SJSA1 (cell line): ENCODE data around the gene NRROS. TPM values are rescaled to one million over a fixed set of nuclear protein-coding genes. Genes with fewer than 3 reads are reported as not detected.
A peak's percentile ranks its signal among the peaks of the same experiment; 100 is the strongest.

Experiments
- DNase-seq, 2 experiments: peaks; one replicate each; pipeline ENCODE4 v3.0.0-alpha.2; 2015 to 2020; ENCODE audit warnings: low spot score in 2 of 2, low read depth in 1 of 2
- H3K27ac ChIP-seq: fragments of 250-450 bp; sonication (Bioruptor Pico); 2 replicates; pipeline ENCODE4 v1.5.1; 2020; ENCODE audit warnings: mild to moderate bottlenecking, moderate library complexity
- H3K27me3 ChIP-seq: fragments of 250-450 bp; sonication (Bioruptor Pico); replicated peaks from 2 replicates; pipeline ENCODE4 v1.5.1; 2020; ENCODE audit warnings: mild to moderate bottlenecking, moderate library complexity
- H3K36me3 ChIP-seq: fragments of 250-450 bp; sonication (Bioruptor Pico); 2 replicates; pipeline ENCODE4 v1.5.1; 2020; ENCODE audit warnings: mild to moderate bottlenecking
- H3K4me1 ChIP-seq: fragments of 250-450 bp; sonication (Bioruptor Pico); replicated peaks from 2 replicates; pipeline ENCODE4 v1.6.1; 2021; ENCODE audit warnings: mild to moderate bottlenecking
- H3K4me3 ChIP-seq: fragments of 250-450 bp; sonication (Bioruptor Pico); 2 replicates; pipeline ENCODE4 v1.5.1; 2020; ENCODE audit warnings: mild to moderate bottlenecking
- H3K9me3 ChIP-seq: fragments of 250-450 bp; sonication (Bioruptor Pico); replicated peaks from 2 replicates; pipeline ENCODE4 v1.5.1; 2020; ENCODE audit warnings: mild to moderate bottlenecking
- total RNA-seq: library from RNA; depleted of rRNA; stranded (reverse); fragments of >200 nt; shearing (Covaris generic); gene quantifications from 2 replicates; pipeline ENCODE4 v1.2.3, GENCODE V29; 2014

Gene NRROS
- total RNA-seq, 1 experiment from 2014 or later, result 0.11 TPM

DNA sequence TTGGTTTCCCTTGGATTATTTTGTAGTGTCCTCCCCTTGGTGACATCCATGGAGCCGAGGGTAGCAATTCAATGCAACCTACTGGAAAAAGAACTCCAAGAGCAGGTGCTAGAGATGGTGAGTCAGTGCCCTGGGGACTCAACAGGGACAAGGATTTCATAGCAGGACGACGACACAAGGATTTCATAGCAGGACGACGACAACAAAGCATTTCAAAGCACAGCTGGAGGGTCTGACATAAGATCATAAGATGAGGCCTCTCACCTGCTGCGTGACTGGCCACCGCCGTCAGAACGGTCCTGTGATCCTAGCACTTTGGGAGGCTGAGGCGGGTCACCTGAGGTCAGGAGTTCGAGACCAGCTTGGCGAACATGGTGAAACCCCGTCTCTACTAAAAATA is 22.5 kb downstream of the NRROS start:
- H3K27ac ChIP-seq, result no peak overlapping the region
- no peaks in the 10 kb centered on the region for H3K36me3 ChIP-seq
- H3K27me3 ChIP-seq, result 0 out of 2 replicates have a peak, but pooled peaks cover 5% of the 10 kb centered on the region
- DNase-seq, result no peak
- H3K9me3 ChIP-seq, result no peaks in the 10 kb centered on the region
- H3K4me3 ChIP-seq, result no peak overlapping the region
- H3K4me1 ChIP-seq, result no peaks in the 10 kb centered on the region

DNA sequence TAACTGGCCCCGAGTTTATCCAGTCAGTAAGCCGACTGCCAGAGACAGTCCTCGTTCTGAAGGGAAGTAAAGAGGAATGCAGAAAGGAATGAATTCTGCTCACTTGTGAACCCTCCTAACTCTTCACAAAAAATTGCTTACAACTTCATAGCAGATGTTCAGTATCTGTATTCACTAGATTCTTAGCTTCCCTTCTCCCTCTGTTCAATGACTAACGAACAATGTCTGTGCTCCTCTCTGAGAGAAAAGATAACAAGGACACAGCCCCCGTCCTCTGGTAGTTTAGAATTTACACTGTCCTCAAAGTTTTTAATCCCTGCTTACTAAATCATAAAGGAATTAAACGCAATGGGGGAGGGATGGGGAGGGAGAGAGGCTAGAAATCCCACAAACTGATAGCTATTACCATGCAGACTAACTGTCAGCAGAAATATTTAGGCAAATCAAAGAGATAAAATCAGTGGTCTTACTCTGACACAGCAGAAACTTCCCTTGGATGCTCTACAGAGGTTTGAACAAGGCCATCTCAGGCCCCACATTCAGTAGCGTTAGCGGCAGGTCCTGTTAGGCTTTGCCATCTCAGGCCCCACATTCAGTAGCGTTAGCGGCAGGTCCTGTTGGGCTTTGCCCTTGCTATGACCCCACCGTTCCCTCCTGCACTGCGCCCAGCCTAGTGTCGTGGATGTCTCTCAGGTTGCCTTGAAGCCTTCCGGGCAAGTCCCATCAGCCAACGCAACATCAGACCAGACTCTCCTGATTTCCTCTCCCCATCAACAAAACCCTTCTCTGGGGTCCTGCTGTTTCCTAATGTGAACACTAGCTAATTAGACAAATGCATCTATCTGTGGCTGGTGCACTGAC is 23.4 kb downstream of the NRROS start:
- no peaks in the 10 kb centered on the region for H3K4me1 ChIP-seq
- no peak overlapping the region for H3K27ac ChIP-seq
- no peak for DNase-seq
- 0 out of 2 replicates have a peak, but pooled peaks cover 4% of the 10 kb centered on the region for H3K27me3 ChIP-seq
- no peak overlapping the region for H3K4me3 ChIP-seq
- no peaks in the 10 kb centered on the region for H3K9me3 ChIP-seq
- H3K36me3 ChIP-seq, result no peaks in the 10 kb centered on the region

DNA sequence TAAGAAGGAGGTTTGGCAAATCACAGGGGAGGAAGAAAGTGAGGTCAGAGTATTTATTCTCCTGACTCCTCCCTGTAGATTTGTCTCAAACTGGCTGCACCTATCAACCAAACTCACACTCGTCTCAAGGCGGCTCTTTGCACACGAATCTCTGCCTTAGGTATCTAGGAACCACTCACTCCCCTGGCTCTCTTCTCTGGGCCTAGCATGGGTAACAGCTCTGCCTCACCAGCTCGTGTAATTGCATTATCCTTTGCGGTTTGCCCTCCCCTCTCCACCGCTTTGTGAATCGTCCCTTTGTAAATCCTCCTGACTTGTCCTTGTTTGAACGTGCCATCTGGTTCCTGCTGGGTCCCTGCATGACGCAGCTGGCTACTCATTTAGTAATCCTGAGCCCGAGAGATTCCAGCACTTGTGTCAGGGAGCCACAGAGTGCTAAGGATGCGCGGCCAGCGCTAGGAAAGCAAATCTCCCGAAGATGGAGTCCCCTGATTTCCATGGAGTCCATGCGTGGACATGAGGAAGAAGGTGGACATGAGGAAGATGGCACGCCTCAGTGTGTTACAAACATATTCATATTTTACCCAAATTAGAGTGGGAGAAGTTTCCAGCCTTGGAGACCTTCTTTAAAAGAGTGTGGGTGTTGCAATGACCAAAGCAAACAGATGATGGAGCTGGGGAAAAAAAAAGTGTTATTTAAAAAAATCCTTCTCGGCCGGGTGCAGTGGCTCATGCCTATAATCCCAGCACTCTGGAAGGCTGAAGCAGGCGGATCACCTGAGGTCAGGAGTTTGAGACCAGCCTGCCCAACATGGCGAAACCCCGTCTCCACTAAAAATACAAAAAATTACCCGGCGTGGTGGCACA is 26.7 kb downstream of the NRROS start:
- Histone ChIP-seq H3K4me1 (no peaks in the 10 kb centered on the region), H3K27ac (no peak overlapping the region), H3K9me3 (no peaks in the 10 kb centered on the region), H3K36me3 (no peaks in the 10 kb centered on the region), H3K4me3 (no peak overlapping the region), H3K27me3 (peaks cover 5% of the 10 kb centered on the region)
- peak; percentile 4 to 46 for DNase-seq

- DNase-seq, result no peak
- Histone ChIP-seq H3K27me3 (peaks cover 5% of the 10 kb centered on the region), H3K27ac (no peak overlapping the region), H3K4me3 (no peak overlapping the region), H3K36me3 (no peaks in the 10 kb centered on the region), H3K4me1 (no peaks in the 10 kb centered on the region), H3K9me3 (no peaks in the 10 kb centered on the region)
These were observed 27.7 kb downstream of the NRROS start for GRCh38 chr3:196667056-196667825.

DNA sequence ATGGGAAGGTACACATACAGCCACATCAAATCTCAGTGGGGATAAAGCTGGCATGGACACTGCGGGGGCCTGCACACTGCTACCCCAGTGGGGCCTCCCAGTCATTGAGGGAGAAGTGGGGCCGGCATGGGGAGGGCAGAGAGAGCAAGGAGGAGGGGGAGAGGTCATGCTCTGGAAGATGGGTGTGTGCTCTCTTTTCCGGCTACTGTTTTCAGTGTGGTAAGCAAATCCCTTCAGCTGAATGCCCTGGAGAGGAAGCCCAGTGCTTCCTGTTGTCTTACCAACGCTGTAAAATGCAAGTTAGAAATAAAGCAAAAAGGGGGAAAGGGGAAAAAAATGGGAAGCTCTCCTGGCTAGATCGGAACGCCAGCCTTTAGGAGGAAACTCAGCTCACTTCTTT is 30.8 kb downstream of the NRROS start:
- Histone ChIP-seq H3K27me3 (peaks cover 5% of the 10 kb centered on the region), H3K4me3 (no peak overlapping the region), H3K27ac (no peak overlapping the region), H3K9me3 (no peaks in the 10 kb centered on the region), H3K4me1 (no peaks in the 10 kb centered on the region), H3K36me3 (no peaks in the 10 kb centered on the region)
- no peak for DNase-seq

DNA sequence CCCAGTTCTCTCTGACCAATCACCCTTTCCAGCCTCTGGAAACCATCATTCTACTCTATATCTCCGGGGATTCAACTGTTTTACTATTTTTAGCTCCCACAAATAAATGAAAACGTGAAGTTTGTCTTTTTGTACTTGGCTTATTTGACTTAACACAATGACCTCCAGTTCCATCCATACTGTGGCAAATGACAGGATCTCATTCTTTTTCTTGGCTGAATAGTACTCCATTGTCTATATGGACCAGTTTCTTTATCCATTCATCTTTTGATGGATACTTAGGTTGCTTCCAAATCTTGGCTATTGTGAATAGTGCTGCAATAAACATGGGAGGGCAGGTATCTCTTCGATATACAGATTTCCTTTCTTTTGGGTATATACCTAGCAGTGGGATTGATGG is 34.1 kb downstream of the NRROS start:
- Histone ChIP-seq H3K27me3 (peaks cover 11% of the 10 kb centered on the region), H3K36me3 (no peaks in the 10 kb centered on the region), H3K4me3 (no peak overlapping the region), H3K27ac (no peak overlapping the region), H3K9me3 (no peaks in the 10 kb centered on the region), H3K4me1 (no peaks in the 10 kb centered on the region)
- no peak for DNase-seq

DNA sequence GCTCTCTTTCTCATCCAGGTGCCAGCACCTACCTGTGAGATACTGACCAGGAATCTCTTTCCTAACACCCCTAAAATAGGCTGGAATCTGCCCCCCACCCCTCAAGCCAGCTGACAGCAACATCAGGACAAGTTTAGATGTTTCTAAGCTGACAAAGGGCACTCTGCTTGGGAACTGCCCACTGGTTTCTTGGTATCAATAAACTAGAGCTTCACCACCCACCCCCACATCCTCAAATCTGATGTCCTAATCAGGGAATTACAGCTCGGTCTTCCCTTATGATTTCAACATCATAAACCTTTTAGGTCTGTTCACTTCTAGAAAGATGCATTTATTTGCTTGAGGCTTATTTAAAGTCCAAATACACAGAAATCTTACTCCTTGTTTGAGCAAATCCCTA is 37.9 kb downstream of the NRROS start:
- no peak overlapping the region for H3K27ac ChIP-seq
- no peaks in the 10 kb centered on the region for H3K4me1 ChIP-seq
- H3K9me3 ChIP-seq, result no peaks in the 10 kb centered on the region
- no peaks in the 10 kb centered on the region for H3K36me3 ChIP-seq
- DNase-seq, result no peak
- H3K27me3 ChIP-seq, result peaks cover 12% of the 10 kb centered on the region; the same call in 1 of the 2 replicates
- H3K4me3 ChIP-seq, result no peak overlapping the region

DNA sequence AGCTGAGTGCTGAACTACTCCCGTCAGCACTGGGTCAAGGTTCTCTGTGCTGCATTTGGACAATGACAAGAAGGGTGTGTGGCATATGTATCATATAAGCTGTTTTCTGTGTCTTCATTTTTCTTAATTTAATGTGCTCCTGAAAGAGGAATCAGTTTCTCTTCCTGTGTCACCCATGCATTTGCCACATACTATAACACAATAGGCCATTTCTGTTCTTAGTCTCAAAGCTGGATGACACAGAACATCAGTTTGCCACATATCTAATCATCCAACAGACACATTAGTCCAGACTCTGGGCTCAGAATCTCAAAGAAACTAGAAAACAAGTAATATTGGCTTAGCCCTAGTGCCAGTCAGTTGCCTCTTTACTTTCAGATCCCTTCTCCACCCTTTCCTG is 38.4 kb downstream of the NRROS start:
- H3K9me3 ChIP-seq, result no peaks in the 10 kb centered on the region
- H3K36me3 ChIP-seq, result no peaks in the 10 kb centered on the region
- no peak overlapping the region for H3K27ac ChIP-seq
- no peaks in the 10 kb centered on the region for H3K4me1 ChIP-seq
- peaks cover 12% of the 10 kb centered on the region; the same call in 1 of the 2 replicates for H3K27me3 ChIP-seq
- H3K4me3 ChIP-seq, result no peak overlapping the region
- DNase-seq, result no peak

DNA sequence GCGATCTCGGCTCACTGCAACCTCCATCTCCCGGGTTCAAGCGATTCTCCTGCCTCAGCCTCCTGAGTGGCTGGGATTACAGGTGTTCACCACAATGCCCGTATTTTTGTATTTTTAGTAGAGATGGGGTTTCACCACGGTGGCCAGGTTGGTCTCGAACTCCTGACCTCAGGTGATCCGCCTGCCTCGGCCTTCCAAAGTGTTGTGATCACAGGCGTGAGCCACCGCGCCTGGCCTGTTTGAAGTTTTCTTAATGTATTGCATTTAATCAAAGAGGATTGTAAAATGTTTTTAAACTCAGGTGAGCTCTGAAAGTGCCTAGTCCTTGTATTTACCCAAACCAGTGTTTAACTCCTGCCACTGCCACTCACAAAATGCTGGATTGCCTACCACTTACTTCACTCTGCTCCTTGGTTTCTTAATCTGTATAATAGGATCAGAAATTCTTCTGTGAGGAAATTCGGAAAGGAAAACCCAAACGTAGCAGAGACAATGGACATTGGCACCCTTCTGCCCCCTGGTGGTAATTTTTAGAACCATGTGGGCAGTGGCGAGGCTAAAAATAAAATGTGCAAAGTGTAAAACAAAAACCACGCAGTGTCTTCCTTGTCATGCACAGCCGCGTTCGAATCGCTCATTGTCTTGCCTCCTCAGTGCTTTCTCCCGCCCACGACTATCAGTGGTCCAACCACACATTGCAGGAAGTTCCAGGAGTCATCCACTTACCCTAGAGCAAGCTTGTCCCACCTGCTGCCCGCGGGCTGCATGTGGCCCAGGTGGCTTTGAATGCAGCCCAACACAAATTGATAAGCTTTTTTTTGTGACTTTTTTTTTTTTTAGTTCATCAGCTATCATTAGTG is 45.3 kb downstream of the NRROS start:
- 0 out of 2 replicates have a peak, but pooled peaks cover 3% of the 10 kb centered on the region for H3K4me1 ChIP-seq
- H3K36me3 ChIP-seq, result no peaks in the 10 kb centered on the region
- no peaks in the 10 kb centered on the region for H3K9me3 ChIP-seq
- peak; percentile 41 to 46 for DNase-seq
- H3K4me3 ChIP-seq, result no peak overlapping the region
- no peak overlapping the region for H3K27ac ChIP-seq
- no peaks in the 10 kb centered on the region; the same call in 1 of the 2 replicates for H3K27me3 ChIP-seq

DNA sequence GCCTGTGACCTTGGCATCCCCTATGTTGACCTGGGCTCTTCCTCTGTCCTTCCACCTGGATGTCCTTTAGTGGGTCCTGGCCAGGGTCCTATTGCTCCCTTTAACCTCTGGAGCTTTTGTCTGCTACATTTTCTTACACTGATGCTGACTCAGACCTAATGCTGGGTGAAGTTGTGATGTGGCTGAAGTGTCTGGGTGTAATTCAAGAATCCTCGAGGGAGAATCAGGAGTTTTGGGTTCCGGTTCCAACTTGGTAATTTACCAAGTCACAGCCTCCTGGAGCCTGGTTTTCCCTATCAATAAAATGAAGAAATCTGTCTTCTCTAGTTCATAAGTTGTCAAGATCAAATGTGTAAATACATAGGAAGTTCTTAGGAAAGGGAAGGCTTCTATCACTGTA is 46.9 kb downstream of the NRROS start:
- H3K9me3 ChIP-seq, result no peaks in the 10 kb centered on the region
- no peak for DNase-seq
- H3K4me3 ChIP-seq, result no peak overlapping the region
- 0 out of 2 replicates have a peak, but pooled peaks cover 3% of the 10 kb centered on the region for H3K4me1 ChIP-seq
- H3K27ac ChIP-seq, result no peak overlapping the region
- H3K27me3 ChIP-seq, result no peaks in the 10 kb centered on the region
- no peaks in the 10 kb centered on the region for H3K36me3 ChIP-seq

- DNase-seq, result no peak
- Histone ChIP-seq H3K4me3 (no peak overlapping the region), H3K9me3 (no peaks in the 10 kb centered on the region), H3K27me3 (no peaks in the 10 kb centered on the region), H3K36me3 (no peaks in the 10 kb centered on the region), H3K4me1 (0 out of 2 replicates have a peak, but pooled peaks cover 3% of the 10 kb centered on the region), H3K27ac (no peak overlapping the region)
These were observed 48.9 kb downstream of the NRROS start for GRCh38 chr3:196688349-196688748.

DNA sequence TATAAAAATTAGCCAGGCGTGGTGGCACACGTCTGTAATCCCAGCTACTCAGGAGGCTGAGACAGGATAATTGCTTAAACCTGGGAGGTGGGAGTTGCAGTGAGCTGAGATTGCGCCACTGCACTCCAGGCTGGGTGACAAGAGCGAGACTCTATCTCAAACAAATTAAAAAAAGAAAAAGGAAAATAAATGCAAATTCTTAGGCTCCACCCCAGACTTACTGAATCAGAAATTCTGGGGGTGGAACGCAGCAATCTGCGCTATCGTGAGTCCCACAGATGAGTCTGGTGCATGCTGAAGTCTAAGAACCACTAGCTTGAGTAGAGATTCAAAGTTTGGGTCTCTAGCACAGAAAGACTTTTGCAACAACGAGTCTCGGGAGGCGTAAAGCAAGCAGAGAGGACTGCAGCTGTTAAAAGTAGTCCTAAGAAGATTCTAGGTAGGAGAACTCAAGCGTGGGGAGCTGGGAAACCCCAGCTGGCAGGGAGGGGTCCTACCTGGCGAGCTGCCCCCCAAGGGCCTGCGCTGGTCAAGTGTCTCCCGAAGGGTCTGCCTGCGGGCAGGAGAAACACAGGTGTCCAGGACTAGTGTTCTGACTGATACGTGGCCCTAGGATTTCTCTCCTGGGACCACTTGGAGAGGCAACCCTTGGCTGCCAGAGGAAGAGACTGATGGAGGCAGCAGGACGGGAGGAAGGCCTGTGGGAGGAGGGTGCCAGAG is 50.6 kb downstream of the NRROS start:
- Histone ChIP-seq H3K36me3 (no peaks in the 10 kb centered on the region), H3K27ac (no peak overlapping the region), H3K9me3 (no peaks in the 10 kb centered on the region), H3K4me1 (no peaks in the 10 kb centered on the region), H3K27me3 (no peaks in the 10 kb centered on the region), H3K4me3 (no peak overlapping the region)
- no peak for DNase-seq
